GM19240 (cell line): Measurements from ENCODE around the gene CA12.
"Not testable (repeated sequence)": the region's sequence is repeated elsewhere in the genome, so short reads cannot be mapped to it uniquely, and the experiment has no call there.

Experiments used
- DNase-seq: peaks from one replicate; pipeline ENCODE4 v3.0.0; 2011; ENCODE audit warnings: low spot score; ENCODE audit not compliant: insufficient read length

CA12 gene

GRCh38 chr15:63381301-63382204 is at the start of gene CA12:
Gene CA12, minus strand, starts transcription at chr15:63381846. Its CDS starts 126 bp downstream, at chr15:63381720.
- DNase-seq: no peak

- no peak for DNase-seq
Measured at GRCh38 chr15:63430766-63431451, 49.3 kb upstream of the CA12 start.

- no peak for DNase-seq
Measured at GRCh38 chr15:63426552-63426951, 44.9 kb upstream of the CA12 start.

- DNase-seq: no peak
Measured at GRCh38 chr15:63425426-63425985, 43.9 kb upstream of the CA12 start.

GRCh38 chr15:63422891-63423590 is 41.4 kb upstream of the CA12 start:
- no peak for DNase-seq

GRCh38 chr15:63421433-63421832 is 39.8 kb upstream of the CA12 start:
- no peak for DNase-seq

GRCh38 chr15:63420333-63420747 is 38.7 kb upstream of the CA12 start:
- no peak for DNase-seq

GRCh38 chr15:63418811-63419210 is 37.2 kb upstream of the CA12 start:
- no peak for DNase-seq

GRCh38 chr15:63417721-63418120 is 36.1 kb upstream of the CA12 start:
- DNase-seq: no peak

GRCh38 chr15:63417274-63417673 is 35.6 kb upstream of the CA12 start:
- DNase-seq: not testable (repeated sequence)

GRCh38 chr15:63414474-63415120 is 33.0 kb upstream of the CA12 start:
- DNase-seq: no peak

GRCh38 chr15:63412551-63412950 is 30.9 kb upstream of the CA12 start:
- no peak for DNase-seq

GRCh38 chr15:63411866-63412265 is 30.2 kb upstream of the CA12 start:
- no peak for DNase-seq

- DNase-seq: no peak
Measured at GRCh38 chr15:63409179-63409578, 27.5 kb upstream of the CA12 start.

GRCh38 chr15:63408524-63408923 is 26.9 kb upstream of the CA12 start:
- DNase-seq: no peak

- no peak for DNase-seq
Measured at GRCh38 chr15:63407612-63408011, 26.0 kb upstream of the CA12 start.

GRCh38 chr15:63405683-63406390 is 24.2 kb upstream of the CA12 start:
- no peak for DNase-seq

- DNase-seq: no peak
Measured at GRCh38 chr15:63405159-63405558, 23.5 kb upstream of the CA12 start.

GRCh38 chr15:63403254-63403945 is 21.8 kb upstream of the CA12 start:
- DNase-seq: no peak
